GM12801 (cell line): Measurements from ENCODE around the gene PRKCH.

Source experiments
- CTCF ChIP-seq: IDR thresholded peaks from one replicate; pipeline ENCODE4 v1.5.1; 2011; ENCODE audit warnings: control low read depth; ENCODE audit not compliant: insufficient read length; ENCODE audit errors: extremely low read depth

The PRKCH gene

GRCh38 chr14:61358554-61359226 is 37.3 kb downstream of the PRKCH start:
- TF ChIP-seq CTCF, result no peak

- TF ChIP-seq CTCF, result no peak
These were observed 39.6 kb downstream of the PRKCH start for GRCh38 chr14:61360796-61361525.

GRCh38 chr14:61362072-61362750 is 40.8 kb downstream of the PRKCH start:
- TF ChIP-seq CTCF, result no peak

GRCh38 chr14:61364243-61364642 is 42.9 kb downstream of the PRKCH start:
- TF ChIP-seq CTCF, result no peak

- no peak for TF ChIP-seq CTCF
These were observed 44.4 kb downstream of the PRKCH start for GRCh38 chr14:61365667-61366212.

GRCh38 chr14:61368114-61368710 is 46.8 kb downstream of the PRKCH start:
- no peak for TF ChIP-seq CTCF

GRCh38 chr14:61368781-61369453 is 47.5 kb downstream of the PRKCH start:
- no peak for TF ChIP-seq CTCF
